Epithelial cell of proximal tubule (primary cell): ENCODE results near the gene MBP. TPM values are rescaled to one million over a fixed set of nuclear protein-coding genes. Genes with fewer than 3 reads are reported as not detected.

ENCODE experiments used
- DNase-seq: peaks from one replicate; pipeline ENCODE4 v3.0.0-alpha.2; 2011; ENCODE audit warnings: low read depth
- H3K4me3 ChIP-seq: 2 replicates; pipeline ENCODE4 v1.5.1; 2011; ENCODE audit warnings: low read depth, mild to moderate bottlenecking, low read length
- total RNA-seq: library from RNA; depleted of rRNA; stranded (reverse); fragments of >200 nt; gene quantifications from 2 replicates; pipeline ENCODE4 v1.2.3, GENCODE V29; 2015
- TF ChIP-seq, protein P1 (sequence below): conservative IDR thresholded peaks from 2 replicates; pipeline ENCODE4 v1.5.1; 2012; ENCODE audit warnings: low read depth, mild to moderate bottlenecking, low read length

Gene MBP
- total RNA-seq, 1 donor from 2014 or later = 19.1 TPM

DNA sequence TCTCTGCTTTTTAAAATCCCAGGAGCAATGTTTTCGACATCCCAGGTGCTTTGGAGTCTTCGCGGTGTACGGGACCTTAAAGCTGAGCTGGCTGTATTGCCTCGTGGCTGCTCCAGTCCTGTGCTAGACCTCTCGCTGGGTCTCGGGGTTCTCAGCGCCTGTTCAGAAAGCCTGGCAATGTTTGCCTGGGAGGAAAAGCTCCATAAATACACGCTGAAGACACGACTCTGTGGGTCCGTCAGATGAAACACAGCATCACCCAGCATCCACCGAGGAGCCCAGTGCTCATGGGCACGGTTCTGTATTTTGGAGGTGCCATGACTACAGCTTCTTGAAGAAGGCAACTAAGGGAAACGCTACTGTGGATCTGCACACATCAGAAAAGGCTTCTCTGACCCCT is 21.6 kb downstream of the MBP start:
- DNase-seq = no peak
- TF ChIP-seq, protein P1, sequence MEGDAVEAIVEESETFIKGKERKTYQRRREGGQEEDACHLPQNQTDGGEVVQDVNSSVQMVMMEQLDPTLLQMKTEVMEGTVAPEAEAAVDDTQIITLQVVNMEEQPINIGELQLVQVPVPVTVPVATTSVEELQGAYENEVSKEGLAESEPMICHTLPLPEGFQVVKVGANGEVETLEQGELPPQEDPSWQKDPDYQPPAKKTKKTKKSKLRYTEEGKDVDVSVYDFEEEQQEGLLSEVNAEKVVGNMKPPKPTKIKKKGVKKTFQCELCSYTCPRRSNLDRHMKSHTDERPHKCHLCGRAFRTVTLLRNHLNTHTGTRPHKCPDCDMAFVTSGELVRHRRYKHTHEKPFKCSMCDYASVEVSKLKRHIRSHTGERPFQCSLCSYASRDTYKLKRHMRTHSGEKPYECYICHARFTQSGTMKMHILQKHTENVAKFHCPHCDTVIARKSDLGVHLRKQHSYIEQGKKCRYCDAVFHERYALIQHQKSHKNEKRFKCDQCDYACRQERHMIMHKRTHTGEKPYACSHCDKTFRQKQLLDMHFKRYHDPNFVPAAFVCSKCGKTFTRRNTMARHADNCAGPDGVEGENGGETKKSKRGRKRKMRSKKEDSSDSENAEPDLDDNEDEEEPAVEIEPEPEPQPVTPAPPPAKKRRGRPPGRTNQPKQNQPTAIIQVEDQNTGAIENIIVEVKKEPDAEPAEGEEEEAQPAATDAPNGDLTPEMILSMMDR = no peak
- no peak overlapping the region for H3K4me3 ChIP-seq

DNA sequence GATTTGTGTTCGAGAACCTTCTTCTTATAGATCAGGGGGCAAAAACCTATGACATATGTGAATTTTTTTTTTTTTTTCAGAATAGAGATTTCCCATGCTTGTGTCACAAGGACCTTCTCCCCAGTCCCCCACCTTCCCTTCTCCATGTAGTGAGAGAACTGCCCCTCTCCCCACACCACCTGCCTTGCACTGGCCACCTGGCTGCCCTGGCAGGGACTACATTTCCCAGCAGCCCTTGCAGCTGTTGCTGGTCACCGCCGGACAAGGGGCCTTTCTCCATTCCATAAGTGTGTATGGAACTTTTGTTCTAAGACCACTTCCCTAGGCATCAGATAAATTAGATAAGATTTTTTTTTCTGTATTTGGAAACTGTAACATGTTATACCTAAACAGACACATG is 22.2 kb downstream of the MBP start:
- no peak for DNase-seq
- no peak overlapping the region for H3K4me3 ChIP-seq
- TF ChIP-seq, protein P1 = no peak

DNA sequence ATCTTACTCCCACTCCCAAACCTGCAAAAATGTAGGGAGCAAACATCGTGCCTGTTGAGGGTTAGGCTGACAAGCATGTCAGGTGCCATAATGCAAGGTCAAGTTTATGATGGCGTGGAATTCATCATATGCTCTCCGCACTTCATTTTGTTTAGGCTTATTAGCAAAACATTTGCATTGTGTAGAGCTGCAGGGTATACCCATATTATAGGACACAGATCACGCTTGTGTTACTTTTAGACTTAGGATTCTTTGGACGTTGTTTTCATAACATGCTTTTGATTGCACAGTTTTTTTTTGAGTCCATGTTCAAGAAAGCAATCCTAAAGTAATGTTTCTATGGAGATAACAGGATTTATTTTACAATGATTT is 22.9 kb downstream of the MBP start:
- no peak for DNase-seq
- no peak overlapping the region for H3K4me3 ChIP-seq
- TF ChIP-seq, protein P1 = no peak

DNA sequence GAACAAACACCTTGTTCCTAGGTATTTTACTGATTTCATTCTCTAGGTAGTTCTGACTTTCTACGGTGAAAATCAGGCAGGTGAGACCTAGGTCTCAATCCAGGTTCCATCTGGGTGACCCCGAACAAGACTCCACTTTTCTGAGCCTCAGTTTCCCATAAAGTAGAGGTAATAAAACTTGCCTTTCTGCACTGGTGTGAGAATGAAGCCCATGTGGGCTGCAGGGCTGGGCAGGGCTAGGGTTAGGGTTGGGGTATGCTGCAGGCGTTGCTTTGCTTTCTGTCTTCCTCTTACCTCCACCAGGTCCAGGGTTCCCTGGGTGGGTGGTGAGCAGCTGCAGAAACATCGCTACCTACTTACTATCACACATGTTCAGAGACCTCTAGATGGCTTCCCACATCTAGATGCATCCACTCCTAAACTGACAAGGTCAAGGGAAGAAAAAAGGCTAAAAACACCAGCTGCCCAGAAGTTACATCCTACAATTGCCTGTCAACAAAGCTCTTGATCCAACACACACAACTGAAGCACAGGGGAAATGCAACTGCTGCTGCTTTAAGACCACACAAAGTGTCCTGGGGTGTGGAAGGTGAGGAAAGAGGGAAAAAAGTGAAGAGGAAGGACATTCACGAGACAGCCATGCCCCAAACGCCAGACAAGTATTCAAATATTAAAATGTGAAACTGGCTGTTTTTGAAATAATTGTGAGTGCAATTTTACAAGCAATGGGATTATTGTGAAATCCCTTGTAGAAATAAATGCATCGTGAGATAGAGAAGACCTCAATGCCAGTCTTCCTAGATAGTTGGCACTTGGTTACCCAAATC is 23.5 kb downstream of the MBP start:
- TF ChIP-seq, protein P1 = no peak
- H3K4me3 ChIP-seq = no peak overlapping the region

DNA sequence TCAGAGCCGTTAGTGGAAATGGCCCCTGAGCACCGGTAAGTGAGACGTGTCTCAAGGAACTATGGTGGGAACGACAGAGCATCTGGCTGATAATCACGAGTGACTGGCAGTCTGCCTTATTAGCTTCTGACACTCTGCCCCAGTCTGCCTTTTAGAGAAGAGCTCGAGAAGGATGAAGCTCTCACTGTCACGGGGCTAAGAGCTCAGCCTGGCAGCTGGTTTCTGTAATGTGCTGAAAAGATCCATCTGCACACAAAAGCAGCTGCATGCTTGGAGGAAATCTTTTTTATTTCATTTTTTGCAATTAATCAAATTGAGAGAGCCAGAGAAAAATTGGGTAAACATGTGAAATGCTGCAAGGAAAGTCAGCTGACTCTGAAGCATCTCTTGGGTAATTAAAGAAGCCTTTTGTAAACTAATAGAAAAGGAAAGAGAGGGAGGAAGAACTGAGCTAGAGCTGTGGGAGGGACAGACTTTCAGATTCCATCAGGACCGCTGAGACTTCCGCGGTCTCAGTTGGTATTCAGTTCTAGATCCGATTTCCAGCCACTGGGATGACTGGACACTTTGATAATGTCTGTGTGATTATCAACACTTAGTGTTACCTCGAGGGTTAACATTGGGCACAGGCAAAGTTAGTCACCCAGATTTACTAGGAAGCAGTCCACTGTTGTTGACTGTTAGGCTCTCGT is 24.4 kb downstream of the MBP start:
- TF ChIP-seq, protein P1 = no peak
- H3K4me3 ChIP-seq = no peak overlapping the region
- no peak for DNase-seq

More for the DNA sequence above, 23.5 kb downstream of the MBP start:
- DNase-seq = no peak

DNA sequence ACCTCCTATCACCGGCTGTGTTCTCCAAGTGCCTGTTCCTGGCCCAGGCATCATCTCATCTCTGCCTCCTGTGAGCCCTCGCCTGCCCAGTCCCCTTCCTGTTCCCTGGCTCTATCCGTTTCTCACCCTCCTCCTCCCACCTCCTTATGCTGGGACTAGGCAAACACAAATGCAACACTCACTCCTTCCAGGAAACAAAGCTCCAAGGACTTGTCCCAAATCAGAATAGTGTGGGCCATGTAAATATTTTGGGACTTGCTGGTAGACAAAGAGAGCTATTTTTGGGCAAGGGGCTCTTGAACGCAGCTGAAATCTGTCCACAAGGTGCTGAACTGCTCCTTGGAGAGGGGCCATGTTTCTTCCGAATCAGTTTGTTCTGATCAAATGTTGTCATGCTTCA is 25.3 kb downstream of the MBP start:
- TF ChIP-seq, protein P1 = no peak
- H3K4me3 ChIP-seq = no peak overlapping the region
- no peak for DNase-seq
